Activated CD4-positive, alpha-beta memory T cell treated with anti-CD3 and anti-CD28 coated beads, Interleukin-2, amount 10 ng/mL, durations not matched to agents 7 days and 5 days (primary cell): ENCODE data around the gene ADGRD1. TPM values are rescaled to one million over a fixed set of nuclear protein-coding genes. Genes with fewer than 3 reads are reported as not detected.

Experiments used
- CTCF ChIA-PET: fragments of 350-600 bp; sonication (Branson Sonifier 250); formaldehyde crosslinking; loops from one replicate; lab custom pipeline; 2021; ENCODE audit warnings: antibody characterized with exemption, inconsistent platforms; lab: Charles Lee
- POLR2A ChIA-PET: fragments of 350-600 bp; sonication (Branson Sonifier 250); formaldehyde crosslinking; loops from one replicate; lab custom pipeline; 2021; ENCODE audit warnings: antibody characterized with exemption; lab: Charles Lee
- DNase-seq: peaks from one replicate; pipeline ENCODE4 v3.0.0-alpha.2; 2020
- H3K27ac Mint-ChIP-seq: one replicate; pipeline ENCODE4 v1.8.0; 2021; ENCODE audit warnings: mild to moderate bottlenecking, mixed read lengths
- H3K27me3 Mint-ChIP-seq: one replicate; pipeline ENCODE4 v1.8.0; 2021; ENCODE audit warnings: mixed read lengths
- H3K36me3 Mint-ChIP-seq: one replicate; pipeline ENCODE4 v1.8.0; 2021; ENCODE audit warnings: low read depth, mixed read lengths
- H3K4me1 Mint-ChIP-seq: one replicate; pipeline ENCODE4 v1.8.0; 2021; ENCODE audit warnings: mixed read lengths
- H3K4me3 Mint-ChIP-seq: one replicate; pipeline ENCODE4 v1.8.0; 2021; ENCODE audit warnings: mild to moderate bottlenecking, mixed read lengths
- H3K9me3 Mint-ChIP-seq: one replicate; pipeline ENCODE4 v1.8.0; 2021; ENCODE audit warnings: mixed read lengths
- total RNA-seq, 2 experiments: library from RNA; stranded (reverse); gene quantifications; one replicate each; pipeline ENCODE4 v1.2.3, GENCODE V29; 2021

The ADGRD1 gene
- total RNA-seq, 2 experiments from 2014 or later = 0.23 TPM; not detected in 1

DNA sequence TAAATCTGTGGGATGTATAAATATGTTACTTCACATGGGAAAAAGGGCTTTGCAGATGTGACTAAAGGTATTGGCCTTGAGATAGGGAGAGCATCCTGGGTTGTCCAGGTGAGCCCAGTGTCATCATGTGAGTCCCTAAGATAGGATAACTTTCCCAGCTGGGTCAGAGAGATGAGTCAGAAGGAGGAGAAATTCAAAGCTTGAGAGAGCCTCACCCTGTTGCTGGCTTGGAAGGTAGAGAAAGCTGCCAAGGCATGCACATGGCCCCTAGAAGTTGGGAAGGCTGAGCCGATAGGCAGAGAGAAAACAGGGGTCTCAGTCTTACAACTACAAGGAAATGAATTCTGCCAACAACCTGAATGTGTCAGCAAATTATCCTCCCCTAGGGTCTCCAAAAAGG is 213.0 kb downstream of the ADGRD1 start:
- H3K27me3 Mint-ChIP-seq = peaks cover 9% of the 10 kb centered on the region
- no peak for DNase-seq
- POLR2A ChIA-PET = no interaction called here
- H3K4me1 Mint-ChIP-seq = no peaks in the 10 kb centered on the region
- no peak overlapping the region for H3K4me3 Mint-ChIP-seq
- H3K27ac Mint-ChIP-seq = no peak overlapping the region
- CTCF ChIA-PET = no interaction called here
- H3K36me3 Mint-ChIP-seq = no peaks in the 10 kb centered on the region
- no peaks in the 10 kb centered on the region for H3K9me3 Mint-ChIP-seq

GRCh38 chr12:131167334-131167733 is 213.6 kb downstream of the ADGRD1 start:
- Mint-ChIP-seq H3K9me3 (no peaks in the 10 kb centered on the region), H3K4me3 (no peak overlapping the region), H3K4me1 (no peaks in the 10 kb centered on the region), H3K36me3 (no peaks in the 10 kb centered on the region), H3K27me3 (peaks cover 11% of the 10 kb centered on the region), H3K27ac (no peak overlapping the region)
- DNase-seq = no peak
- ChIA-PET POLR2A (no interaction called here), CTCF (no interaction called here)

DNA sequence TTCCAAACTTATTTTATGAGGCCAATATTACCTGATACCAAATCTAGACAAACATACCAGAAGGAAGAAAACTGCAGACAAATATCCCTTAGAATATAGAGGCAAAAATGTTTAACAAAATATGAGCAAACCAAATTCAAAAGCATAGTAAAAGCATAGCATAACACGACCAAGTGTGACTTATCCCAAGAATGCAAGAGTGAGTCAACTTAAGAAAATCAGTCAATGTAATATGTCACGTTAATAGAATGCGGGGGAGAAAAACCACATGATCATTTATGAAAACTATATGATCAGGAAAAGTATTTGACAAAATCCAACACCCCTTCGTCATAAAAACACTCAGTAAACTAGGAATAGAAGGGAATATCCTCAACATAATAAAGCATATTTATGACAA is 217.3 kb downstream of the ADGRD1 start:
- Mint-ChIP-seq H3K4me1 (no peaks in the 10 kb centered on the region), H3K9me3 (peaks cover 8% of the 10 kb centered on the region), H3K4me3 (no peak overlapping the region), H3K27me3 (peaks cover 11% of the 10 kb centered on the region), H3K27ac (no peak overlapping the region), H3K36me3 (no peaks in the 10 kb centered on the region)
- ChIA-PET CTCF (no interaction called here), POLR2A (no interaction called here)
- DNase-seq = no peak

DNA sequence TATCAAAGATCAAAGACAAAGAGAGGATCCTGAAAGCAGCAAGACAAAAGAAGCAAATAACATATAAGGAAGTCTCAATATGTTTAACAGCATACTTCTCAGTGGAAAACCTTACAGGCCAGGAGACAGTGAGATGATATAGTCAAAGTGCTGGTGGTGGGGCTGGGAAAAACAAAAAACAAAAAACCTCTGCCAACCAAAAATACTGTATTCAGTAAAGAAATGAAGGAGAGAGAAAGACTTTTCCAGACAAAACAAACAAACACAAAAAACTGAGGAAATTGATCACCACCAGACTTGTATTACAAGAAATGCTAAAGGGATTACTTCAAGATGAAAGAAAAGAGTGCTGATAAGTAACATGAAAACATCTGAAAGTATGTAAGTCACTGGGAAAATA is 221.2 kb downstream of the ADGRD1 start:
- H3K4me3 Mint-ChIP-seq = no peak overlapping the region
- H3K4me1 Mint-ChIP-seq = no peaks in the 10 kb centered on the region
- H3K27ac Mint-ChIP-seq = no peak overlapping the region
- peaks cover 11% of the 10 kb centered on the region for H3K27me3 Mint-ChIP-seq
- DNase-seq = no peak
- peaks cover 8% of the 10 kb centered on the region for H3K9me3 Mint-ChIP-seq
- H3K36me3 Mint-ChIP-seq = no peaks in the 10 kb centered on the region
- POLR2A ChIA-PET = no interaction called here
- CTCF ChIA-PET = no interaction called here

- H3K27me3 Mint-ChIP-seq = peaks cover 8% of the 10 kb centered on the region
- H3K4me3 Mint-ChIP-seq = no peak overlapping the region
- no peaks in the 10 kb centered on the region for H3K4me1 Mint-ChIP-seq
- no peaks in the 10 kb centered on the region for H3K36me3 Mint-ChIP-seq
- peaks cover 8% of the 10 kb centered on the region for H3K9me3 Mint-ChIP-seq
- DNase-seq = no peak
- ChIA-PET POLR2A (no interaction called here), CTCF (no interaction called here)
- no peak overlapping the region for H3K27ac Mint-ChIP-seq
Measured at GRCh38 chr12:131176266-131176665, 222.6 kb downstream of the ADGRD1 start.

- Mint-ChIP-seq H3K4me3 (no peak overlapping the region), H3K36me3 (no peaks in the 10 kb centered on the region), H3K4me1 (no peaks in the 10 kb centered on the region), H3K27me3 (peaks cover 7% of the 10 kb centered on the region), H3K9me3 (peaks cover 8% of the 10 kb centered on the region), H3K27ac (no peak overlapping the region)
- POLR2A ChIA-PET = no interaction called here
- DNase-seq = peak; percentile 1
- CTCF ChIA-PET = no interaction called here
Measured at GRCh38 chr12:131176926-131177325, 223.2 kb downstream of the ADGRD1 start.

GRCh38 chr12:131177599-131177998 is 223.9 kb downstream of the ADGRD1 start:
- Mint-ChIP-seq H3K9me3 (peaks cover 8% of the 10 kb centered on the region), H3K27ac (no peak overlapping the region), H3K27me3 (peaks cover 6% of the 10 kb centered on the region), H3K4me1 (no peaks in the 10 kb centered on the region), H3K4me3 (no peak overlapping the region), H3K36me3 (no peaks in the 10 kb centered on the region)
- ChIA-PET CTCF (no interaction called here), POLR2A (no interaction called here)
- peak; percentile 1 for DNase-seq

- peaks cover 8% of the 10 kb centered on the region for H3K9me3 Mint-ChIP-seq
- POLR2A ChIA-PET = no interaction called here
Measured at GRCh38 chr12:131187602-131188001, 233.9 kb downstream of the ADGRD1 start.

GRCh38 chr12:131188131-131189050 is 234.7 kb downstream of the ADGRD1 start:
- CTCF ChIA-PET = no interaction called here
- no peak overlapping the region for H3K4me3 Mint-ChIP-seq
- H3K27ac Mint-ChIP-seq = no peak overlapping the region
- no peaks in the 10 kb centered on the region for H3K4me1 Mint-ChIP-seq
- H3K9me3 Mint-ChIP-seq = peaks cover 8% of the 10 kb centered on the region
- peak; percentile 5 for DNase-seq
- H3K27me3 Mint-ChIP-seq = peaks cover 2% of the 10 kb centered on the region
- no peaks in the 10 kb centered on the region for H3K36me3 Mint-ChIP-seq
- POLR2A ChIA-PET = no interaction called here

More at GRCh38 chr12:131187602-131188001, 233.9 kb downstream of the ADGRD1 start:
- CTCF ChIA-PET = no interaction called here
- DNase-seq = peak; percentile 4
- H3K36me3 Mint-ChIP-seq = no peaks in the 10 kb centered on the region
- peaks cover 2% of the 10 kb centered on the region for H3K27me3 Mint-ChIP-seq
- no peak overlapping the region for H3K27ac Mint-ChIP-seq
- no peaks in the 10 kb centered on the region for H3K4me1 Mint-ChIP-seq
- no peak overlapping the region for H3K4me3 Mint-ChIP-seq

GRCh38 chr12:131189781-131190180 is 236.1 kb downstream of the ADGRD1 start:
- ChIA-PET CTCF (no interaction called here), POLR2A (no interaction called here)
- peak; percentile 3 for DNase-seq
- no peaks in the 10 kb centered on the region for H3K4me1 Mint-ChIP-seq
- peaks cover 4% of the 10 kb centered on the region for H3K9me3 Mint-ChIP-seq
- no peak overlapping the region for H3K27ac Mint-ChIP-seq
- H3K4me3 Mint-ChIP-seq = no peak overlapping the region
- H3K36me3 Mint-ChIP-seq = no peaks in the 10 kb centered on the region
- peaks cover 2% of the 10 kb centered on the region for H3K27me3 Mint-ChIP-seq

DNA sequence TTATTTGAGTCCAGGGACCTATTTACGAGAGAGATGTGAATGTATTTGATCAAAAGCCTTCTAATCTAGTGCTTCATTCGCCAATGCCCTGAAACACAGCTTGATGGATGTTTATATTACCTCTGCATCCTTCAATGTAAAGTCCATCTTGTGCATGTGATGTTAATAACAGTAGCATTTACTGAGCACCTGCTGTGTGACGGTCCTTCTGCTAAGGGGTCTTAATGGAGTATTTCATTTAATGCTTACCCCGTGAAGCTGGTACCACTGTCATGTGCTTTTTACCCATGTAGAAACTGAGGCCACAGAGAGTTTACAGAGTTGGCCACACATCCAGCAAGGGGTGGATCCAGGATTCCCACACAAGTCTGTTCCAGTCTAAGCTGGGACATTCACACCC is 237.3 kb downstream of the ADGRD1 start:
- H3K27ac Mint-ChIP-seq = no peak overlapping the region
- no peaks in the 10 kb centered on the region for H3K9me3 Mint-ChIP-seq

More for the DNA sequence above, 237.3 kb downstream of the ADGRD1 start:
- Mint-ChIP-seq H3K36me3 (no peaks in the 10 kb centered on the region), H3K4me3 (no peak overlapping the region), H3K4me1 (no peaks in the 10 kb centered on the region), H3K27me3 (peaks cover 2% of the 10 kb centered on the region)
- ChIA-PET POLR2A (no interaction called here), CTCF (no interaction called here)
- DNase-seq = peak; percentile 2
